Progenitor cell of endocrine pancreas (in vitro differentiated cells): ENCODE results near the gene POLR3GL. TPM values are rescaled to one million over a fixed set of nuclear protein-coding genes. Genes with fewer than 3 reads are reported as not detected.

Experiments
- DNase-seq: peaks from one replicate; pipeline ENCODE4 v3.0.0; 2021; ENCODE audit warnings: low spot score; ENCODE audit not compliant: unreplicated experiment
- H3K27ac Mint-ChIP-seq: 2 replicates; pipeline ENCODE4 v1.8.0; 2021; ENCODE audit warnings: mild to moderate bottlenecking, moderate library complexity, mixed read lengths
- H3K27me3 Mint-ChIP-seq: 2 replicates; pipeline ENCODE4 v1.8.0; 2021; ENCODE audit warnings: mixed read lengths
- H3K36me3 Mint-ChIP-seq: 2 replicates; pipeline ENCODE4 v1.8.0; 2022; ENCODE audit warnings: mixed read lengths; ENCODE audit not compliant: insufficient read depth
- H3K4me1 Mint-ChIP-seq: 2 replicates; pipeline ENCODE4 v1.8.0; 2021; ENCODE audit warnings: low read depth, mixed read lengths
- H3K4me3 Mint-ChIP-seq: 2 replicates; pipeline ENCODE4 v1.8.0; 2021; ENCODE audit warnings: low read depth, mild to moderate bottlenecking, moderate library complexity, mixed read lengths
- H3K9me3 Mint-ChIP-seq: 2 replicates; pipeline ENCODE4 v1.8.0; 2021; ENCODE audit warnings: low read depth, mixed read lengths
- CTCF ChIP-seq: fragments of 200-600 bp; sonication (generic); IDR thresholded peaks from one replicate; pipeline ENCODE4 v1.5.0; 2021; ENCODE audit warnings: antibody characterized with exemption, mild to moderate bottlenecking; ENCODE audit not compliant: unreplicated experiment
- total RNA-seq: library from RNA; stranded (reverse); gene quantifications from 2 replicates; pipeline ENCODE4 v1.2.1, GENCODE V29; 2021

POLR3GL gene
- total RNA-seq, 1 donor from 2014 or later, result 13.7 TPM

- Mint-ChIP-seq H3K4me1 (peaks cover 41% of the 10 kb centered on the region), H3K9me3 (no peaks in the 10 kb centered on the region), H3K36me3 (peaks cover 25% of the 10 kb centered on the region), H3K27me3 (no peaks in the 10 kb centered on the region), H3K27ac (no peak overlapping the region), H3K4me3 (peak overlapping the region; percentile 94)
- DNase-seq, result no peak
- no peak for TF ChIP-seq CTCF
These were observed 30.1 kb downstream of the POLR3GL start for GRCh38 chr1:145994391-145995120.

GRCh38 chr1:145995148-145995881 lies 30.8 kb downstream of the POLR3GL start:
- no peaks in the 10 kb centered on the region for H3K9me3 Mint-ChIP-seq
- DNase-seq, result no peak
- H3K4me1 Mint-ChIP-seq, result peaks cover 43% of the 10 kb centered on the region
- no peak for TF ChIP-seq CTCF
- peak overlapping the region; percentile 94 for H3K4me3 Mint-ChIP-seq
- H3K36me3 Mint-ChIP-seq, result peaks cover 25% of the 10 kb centered on the region
- peak overlapping the region; percentile 79 for H3K27ac Mint-ChIP-seq
- no peaks in the 10 kb centered on the region for H3K27me3 Mint-ChIP-seq

GRCh38 chr1:145995964-145996432 lies 31.5 kb downstream of the POLR3GL start:
- Mint-ChIP-seq H3K27me3 (no peaks in the 10 kb centered on the region), H3K36me3 (peaks cover 25% of the 10 kb centered on the region), H3K27ac (no peak overlapping the region), H3K4me3 (peak overlapping the region; percentile 94), H3K9me3 (no peaks in the 10 kb centered on the region), H3K4me1 (peaks cover 41% of the 10 kb centered on the region)
- TF ChIP-seq CTCF, result no peak
- no peak for DNase-seq

- Mint-ChIP-seq H3K4me1 (peaks cover 41% of the 10 kb centered on the region), H3K4me3 (peak within 1 kb of the TSS; percentile 94), H3K27me3 (no peaks in the 10 kb centered on the region), H3K27ac (peak within 1 kb of the TSS; percentile 83), H3K36me3 (peaks cover 25% of the 10 kb centered on the region), H3K9me3 (no peaks in the 10 kb centered on the region)
- DNase-seq, result peak; percentile 80
- TF ChIP-seq CTCF, result no peak
These were observed 32.0 kb downstream of the POLR3GL start, which contains the start of gene TXNIP for GRCh38 chr1:145996433-145997015. Gene TXNIP, minus strand, starts transcription at chr1:145996579. Its CDS starts 313 bp downstream, at chr1:145996266.

- H3K27ac Mint-ChIP-seq, result peak overlapping the region; percentile 83
- H3K4me1 Mint-ChIP-seq, result peaks cover 41% of the 10 kb centered on the region
- no peak for TF ChIP-seq CTCF
- H3K9me3 Mint-ChIP-seq, result no peaks in the 10 kb centered on the region
- H3K27me3 Mint-ChIP-seq, result no peaks in the 10 kb centered on the region
- H3K36me3 Mint-ChIP-seq, result peaks cover 24% of the 10 kb centered on the region
- no peak for DNase-seq
- peak overlapping the region; percentile 94 for H3K4me3 Mint-ChIP-seq
These were observed 32.7 kb downstream of the POLR3GL start for GRCh38 chr1:145997016-145997717.
